NCI-H774 (cell line): Measurements from ENCODE around the gene OR7C1.
"Not testable (repeated sequence)": the region's sequence is repeated elsewhere in the genome, so short reads cannot be mapped to it uniquely, and the experiment has no call there.

Experiments
- DNase-seq: peaks from one replicate; lab custom pipeline; 2025; lab: John Stamatoyannopoulos, UW

Gene OR7C1

GRCh38 chr19:14784730-14785101 lies 50.3 kb downstream of the OR7C1 start:
- not testable (repeated sequence) for DNase-seq

- not testable (repeated sequence) for DNase-seq
Measured at GRCh38 chr19:14783410-14783998, 51.5 kb downstream of the OR7C1 start.

DNA sequence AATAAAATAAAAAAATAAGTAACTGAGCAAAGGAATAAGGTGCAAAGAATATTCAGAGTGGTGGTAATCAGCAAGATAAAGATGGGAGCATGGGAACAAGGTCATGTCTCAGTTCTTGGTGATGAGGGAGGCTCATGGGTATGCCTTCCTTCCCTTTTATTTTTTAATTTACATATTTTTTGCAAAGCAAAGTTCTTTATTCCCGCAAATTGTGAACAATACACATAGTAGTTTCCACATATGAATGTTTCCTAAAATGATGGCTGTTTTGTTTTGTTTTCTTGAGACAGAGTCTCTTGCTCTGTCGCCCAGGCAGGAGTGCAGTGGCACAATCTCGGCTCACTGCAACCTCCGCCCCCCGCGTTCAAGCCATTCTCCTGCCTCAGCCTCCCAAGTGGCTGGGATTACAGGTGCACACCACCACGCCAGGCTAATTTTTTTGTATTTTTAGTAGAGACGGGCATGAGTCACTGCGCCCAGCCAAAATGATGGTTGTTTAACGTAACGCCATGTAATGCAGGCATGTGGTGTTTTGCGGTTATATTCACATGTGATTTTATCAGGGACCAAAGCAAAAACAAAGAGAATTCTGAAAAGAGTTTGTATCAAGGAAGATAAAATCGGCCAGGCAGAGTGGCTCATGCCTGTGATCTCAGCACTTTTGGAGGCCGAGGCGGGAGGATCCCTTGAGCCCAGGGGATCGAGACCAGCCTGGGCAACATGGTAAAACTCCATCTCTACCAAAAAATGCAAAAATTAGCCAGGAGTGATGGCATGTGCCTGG lies 52.2 kb downstream of the OR7C1 start:
- no peak for DNase-seq

DNA sequence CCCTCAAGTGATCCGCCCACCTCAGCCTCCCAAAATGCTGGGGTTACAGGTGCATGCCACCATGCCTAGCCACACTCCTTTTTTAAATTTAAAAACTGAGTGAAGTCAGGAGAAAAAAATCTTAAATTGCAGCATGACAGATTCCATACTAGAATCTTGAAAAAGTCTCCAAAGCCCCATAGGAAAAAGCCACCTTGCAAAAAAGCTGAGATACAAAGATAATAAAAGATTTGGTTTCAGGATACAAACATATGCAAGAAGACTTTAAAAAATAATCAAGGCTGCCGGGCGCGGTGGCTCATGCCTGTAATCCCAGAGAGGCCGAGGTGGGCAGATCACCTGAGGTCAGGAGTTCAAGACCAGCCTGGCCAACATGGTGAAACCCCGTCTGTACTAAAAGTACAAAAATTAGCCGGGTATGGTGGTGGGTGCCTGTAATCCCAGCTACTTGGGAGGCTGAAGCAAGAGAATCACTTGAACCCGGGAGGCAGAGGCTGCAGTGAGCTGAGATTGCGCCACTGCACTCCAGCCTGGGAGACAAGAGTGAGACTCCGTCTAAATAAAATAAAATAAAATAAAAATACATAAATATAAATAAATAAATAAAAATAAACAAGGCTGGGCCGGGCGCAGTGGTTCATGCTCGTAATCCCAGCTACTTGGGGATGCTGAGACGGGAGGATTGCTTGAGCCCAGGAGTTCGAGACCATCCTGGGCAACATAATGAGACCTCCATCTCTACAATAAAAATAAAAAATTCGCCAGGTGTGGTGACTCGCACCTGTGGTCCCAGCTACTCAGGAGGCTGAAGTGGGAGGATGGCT lies 53.1 kb downstream of the OR7C1 start:
- not testable (repeated sequence) for DNase-seq

DNA sequence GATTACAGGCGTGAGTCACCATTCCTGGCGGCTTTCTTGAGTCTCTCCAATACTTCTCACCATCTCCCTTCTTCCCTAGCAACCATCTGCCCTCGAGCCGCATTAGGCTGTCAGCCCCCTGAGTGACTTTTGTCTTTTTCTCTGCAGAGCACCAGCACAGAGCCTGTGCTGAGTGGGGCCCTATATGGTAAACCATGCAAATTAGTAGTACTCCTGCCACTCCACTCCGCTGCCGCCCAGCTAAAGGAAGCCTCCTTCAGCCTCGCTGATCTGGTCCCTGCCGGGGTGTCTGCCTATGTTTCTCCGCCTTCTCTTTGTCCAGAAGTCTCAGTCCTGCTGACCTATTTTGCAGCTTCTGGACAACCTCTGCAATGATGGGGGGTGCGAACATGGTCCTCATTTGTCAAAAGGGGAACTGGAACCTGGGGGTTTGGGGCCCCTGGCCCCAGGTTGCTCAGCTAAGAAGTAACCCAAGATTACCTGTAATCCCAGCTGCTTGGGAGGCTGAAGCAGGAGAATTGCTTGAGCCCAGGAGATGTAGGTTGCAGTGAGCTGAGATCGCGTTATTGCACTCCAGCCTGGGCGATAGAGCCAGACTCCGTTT lies 54.3 kb downstream of the OR7C1 start:
- not testable (repeated sequence) for DNase-seq

- no peak for DNase-seq
Measured at GRCh38 chr19:14779151-14779550, 55.8 kb downstream of the OR7C1 start.

DNA sequence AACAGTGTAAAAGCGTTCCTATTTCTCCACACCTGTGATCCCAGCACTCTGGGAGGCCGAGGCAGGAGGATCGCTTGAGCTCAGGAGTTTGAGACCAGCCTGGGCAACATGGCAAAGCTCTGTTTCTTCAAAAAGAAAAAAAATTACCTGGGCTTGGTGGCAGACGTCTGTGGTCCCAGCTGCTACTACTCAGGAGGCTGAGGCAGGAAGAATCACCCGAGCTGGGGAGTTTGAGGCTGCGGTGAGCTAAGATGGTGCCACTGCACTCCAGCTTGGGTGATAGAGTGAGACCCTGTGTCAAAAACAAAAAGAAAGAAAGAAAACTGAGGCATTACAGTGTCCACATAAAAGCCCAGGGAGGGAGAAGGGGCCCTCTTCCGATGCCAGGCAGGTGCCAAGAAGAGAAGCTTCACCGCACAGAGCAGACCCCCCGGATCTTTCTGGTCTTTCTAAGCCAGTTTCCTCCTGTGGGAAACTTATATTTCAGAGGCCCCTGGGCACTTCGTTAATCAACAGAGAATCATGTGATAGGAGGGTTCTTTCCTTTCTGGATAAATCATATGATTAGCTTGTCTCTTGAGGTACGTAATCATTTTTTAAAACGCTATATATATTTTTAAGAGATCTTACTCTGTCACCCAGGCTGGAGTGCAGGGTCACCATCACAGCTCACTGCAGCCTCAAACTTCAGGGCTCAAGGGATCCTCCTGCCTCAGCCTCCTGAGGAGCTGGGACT lies 56.7 kb downstream of the OR7C1 start, which contains the start of gene ADGRE2:
Gene ADGRE2 (minus strand): TSS at position 451 of the 736 bp plus-strand sequence. CDS start 1,804 bp downstream, outside the sequence.
- not testable (repeated sequence) for DNase-seq

DNA sequence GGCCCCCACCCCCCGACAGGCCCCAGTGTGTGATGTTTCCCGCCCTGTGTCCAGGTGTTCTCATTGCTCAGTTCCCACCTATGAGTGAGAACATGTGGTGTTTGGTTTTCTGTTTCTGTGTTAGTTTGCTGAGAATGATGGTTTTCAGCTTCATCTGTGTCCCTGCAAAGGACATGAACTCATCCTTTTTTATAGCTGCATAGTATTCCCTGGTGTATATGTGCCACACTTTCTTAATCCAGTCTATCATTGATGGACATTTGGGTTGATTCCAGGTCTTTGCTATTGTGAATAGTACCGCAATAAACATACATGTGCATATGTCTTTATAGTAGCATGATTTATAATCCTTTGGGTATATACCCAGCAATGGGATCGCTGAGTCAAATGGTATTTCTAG lies 57.3 kb downstream of the OR7C1 start:
- not testable (repeated sequence) for DNase-seq

GRCh38 chr19:14775869-14776586 lies 59.0 kb downstream of the OR7C1 start:
- no peak for DNase-seq

DNA sequence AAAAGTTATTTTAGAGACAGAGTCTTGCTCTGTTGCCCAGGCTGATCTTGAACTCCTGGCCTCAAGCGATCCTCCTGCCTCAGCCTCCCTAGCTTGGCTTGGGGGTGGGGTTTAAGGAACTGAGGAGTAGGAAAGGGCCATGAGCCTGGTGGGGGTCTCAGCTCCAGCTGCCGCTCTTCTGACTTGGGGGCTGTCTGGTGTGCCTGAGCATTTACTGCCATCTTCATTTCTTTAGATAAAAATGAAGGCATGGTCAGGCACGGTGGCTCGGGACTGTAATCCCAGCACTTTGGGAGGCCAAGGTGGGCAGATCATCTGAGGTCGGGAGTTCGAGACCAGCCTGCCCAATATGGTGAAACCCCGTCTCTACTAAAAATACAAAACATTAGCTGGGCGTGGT lies 59.7 kb downstream of the OR7C1 start:
- DNase-seq: not testable (repeated sequence)

DNA sequence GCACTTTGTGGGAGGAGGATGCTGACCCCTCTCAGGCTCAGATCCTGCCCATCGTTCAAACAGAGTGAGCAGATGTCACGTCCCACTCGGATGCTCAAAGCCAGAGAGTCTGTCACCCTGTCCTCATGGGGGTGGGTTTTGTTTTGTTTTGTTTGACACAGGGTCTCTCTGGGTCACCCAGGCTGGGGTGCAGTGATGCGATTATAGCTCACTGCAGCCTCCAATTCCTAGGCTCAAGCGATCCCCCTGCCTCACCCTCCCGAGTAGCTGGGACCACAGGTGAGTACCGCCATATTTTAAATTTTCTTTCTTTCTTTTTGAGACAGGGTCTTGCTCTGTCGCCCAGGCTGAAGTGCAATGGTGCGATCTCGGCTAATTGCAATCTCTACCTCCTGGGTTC lies 60.6 kb downstream of the OR7C1 start:
- no peak for DNase-seq

GRCh38 chr19:14773722-14774121 lies 61.3 kb downstream of the OR7C1 start:
- DNase-seq: not testable (repeated sequence)

DNA sequence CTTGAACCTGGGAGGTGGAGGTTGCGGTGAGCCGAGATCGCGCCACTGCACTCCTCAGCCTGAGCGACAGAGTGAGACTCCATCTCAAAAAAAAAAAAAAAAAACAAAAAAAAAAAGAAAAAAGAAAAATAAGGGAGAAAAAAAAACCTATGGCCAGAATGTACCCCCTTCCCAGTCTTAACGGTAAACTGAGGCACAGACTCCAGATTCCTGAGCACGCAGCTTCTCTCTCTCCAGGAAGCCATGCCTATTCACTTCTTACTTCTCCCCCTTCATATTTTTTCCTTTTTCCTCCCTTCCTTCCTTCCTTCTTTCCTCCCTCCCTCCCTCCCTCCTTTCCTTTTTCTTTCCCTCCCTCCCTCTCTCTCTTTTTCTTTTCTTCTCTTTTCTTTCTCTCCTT lies 62.0 kb downstream of the OR7C1 start:
- no peak for DNase-seq

DNA sequence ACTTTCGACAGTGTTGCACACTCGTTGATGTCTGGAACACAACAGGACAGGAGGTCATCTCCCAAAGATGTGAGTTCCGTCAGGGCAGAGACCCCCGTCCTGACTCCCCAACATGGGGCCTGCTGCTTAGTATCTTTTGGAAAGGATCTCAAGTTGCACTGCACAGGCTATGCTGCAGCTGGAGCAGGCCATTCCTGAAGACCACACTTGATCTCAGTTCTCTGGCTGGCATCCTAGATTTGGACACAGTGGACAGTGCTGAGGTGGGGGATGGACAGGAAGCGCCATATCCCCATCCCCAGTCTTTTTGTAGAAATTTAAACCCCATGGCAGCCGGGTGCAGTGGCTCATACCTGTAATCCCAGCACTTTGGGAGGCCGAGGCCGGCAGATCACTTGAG lies 62.5 kb downstream of the OR7C1 start:
- no peak for DNase-seq

DNA sequence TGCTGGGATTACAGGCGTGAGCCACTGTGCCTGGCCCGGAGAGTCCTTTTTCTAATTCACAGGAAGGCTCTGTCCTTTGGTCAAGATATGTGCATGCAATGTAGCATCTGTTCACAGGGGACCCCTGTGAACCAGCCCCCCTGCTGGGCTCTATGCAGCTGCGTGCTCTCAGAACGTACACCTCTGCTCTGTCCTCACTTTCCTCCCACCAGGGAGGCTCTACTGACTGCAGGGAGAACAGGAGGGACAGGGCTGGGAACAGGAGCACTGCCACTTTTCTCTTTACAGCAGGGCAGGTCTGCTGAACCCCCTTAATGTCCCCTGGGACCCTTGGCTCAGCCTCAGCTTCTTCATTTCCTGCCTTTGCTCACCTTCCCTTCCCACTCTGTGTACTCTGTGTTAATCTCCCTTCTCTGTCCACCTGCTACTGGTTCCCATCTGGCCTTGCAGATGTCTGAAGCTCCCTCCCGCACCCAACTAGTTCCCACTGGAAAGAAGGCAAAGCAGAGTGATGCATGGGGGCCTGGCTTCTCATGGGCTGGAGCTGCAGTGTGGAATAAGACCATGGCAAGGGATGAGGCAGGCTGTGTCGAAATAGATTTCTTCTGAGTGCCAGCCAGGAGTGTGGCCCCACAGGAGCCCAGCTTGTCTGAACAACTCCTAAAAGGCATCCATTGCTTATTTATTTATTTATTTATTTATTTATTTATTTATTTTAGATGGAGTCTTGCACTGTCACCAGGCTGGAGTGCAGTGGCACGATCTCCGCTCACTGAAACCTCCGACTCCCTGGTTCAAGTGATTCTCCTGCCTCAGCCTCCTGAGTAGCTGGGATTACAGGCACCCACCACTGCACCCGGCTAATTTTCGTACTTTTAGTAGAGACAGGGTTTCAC lies 63.8 kb downstream of the OR7C1 start:
- DNase-seq: no peak

DNA sequence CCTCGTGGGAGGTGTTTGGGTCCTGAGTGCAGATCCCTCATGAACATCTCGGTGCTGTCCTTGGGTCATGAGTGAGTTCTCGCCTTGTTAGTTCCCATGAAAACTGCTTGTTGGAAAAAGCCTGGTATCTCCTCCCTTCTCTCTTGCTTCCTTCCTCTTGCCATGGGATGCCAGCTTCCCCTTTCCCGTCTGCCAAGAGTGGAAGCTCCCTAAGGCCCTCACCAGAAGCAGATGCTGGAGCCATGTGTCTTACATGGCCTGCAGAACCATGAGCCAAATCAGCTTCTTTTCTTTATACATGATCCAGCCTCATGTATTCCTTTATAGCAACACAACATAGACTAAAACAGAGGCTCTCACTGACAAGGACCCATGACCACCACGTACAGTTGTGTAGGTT lies 64.8 kb downstream of the OR7C1 start:
- no peak for DNase-seq

GRCh38 chr19:14769201-14769600 lies 65.8 kb downstream of the OR7C1 start:
- DNase-seq: no peak

DNA sequence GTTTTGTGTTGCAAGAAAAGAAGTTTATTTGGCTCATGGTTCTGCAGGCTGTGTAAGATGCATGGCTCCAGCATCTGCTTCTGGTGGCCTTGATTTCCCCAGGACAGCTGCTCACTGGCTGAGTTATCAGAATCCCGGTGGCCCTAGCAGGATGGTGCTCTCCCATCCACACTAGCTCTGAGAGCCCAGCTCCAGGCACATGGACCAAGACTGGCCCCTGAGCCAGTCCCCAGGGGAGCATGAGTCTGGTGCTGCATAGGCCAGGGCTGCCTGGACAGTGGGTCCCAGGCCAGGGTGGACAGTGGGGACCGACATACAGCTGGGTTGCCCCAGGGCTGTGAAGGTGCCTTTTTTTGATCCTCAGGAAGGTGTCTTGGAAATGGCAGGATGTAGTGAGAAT lies 67.0 kb downstream of the OR7C1 start:
- DNase-seq: no peak

DNA sequence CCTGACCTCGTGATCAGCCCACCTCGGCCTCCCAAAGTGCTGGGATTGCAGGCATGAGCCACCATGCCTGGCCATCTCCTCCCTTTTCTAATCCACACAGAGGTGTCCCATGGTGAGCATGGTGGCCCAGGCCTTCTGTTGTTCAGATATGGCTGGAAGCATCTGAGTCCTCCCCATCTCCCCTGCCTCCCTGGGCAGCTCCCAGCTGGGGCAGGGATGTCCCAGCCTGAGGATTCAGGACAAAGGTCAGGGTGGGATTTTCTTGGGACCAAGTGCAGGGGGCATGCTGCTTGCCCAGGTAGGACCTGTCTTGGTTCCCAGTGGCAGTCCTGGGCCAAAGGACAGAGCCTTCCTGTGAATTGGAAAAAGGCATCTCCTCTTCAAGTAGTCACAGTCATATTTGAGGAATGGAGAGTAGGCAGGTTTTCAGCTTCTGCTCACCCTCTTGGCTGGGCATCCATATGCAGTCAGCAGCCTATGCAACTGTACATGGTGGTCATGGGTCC lies 67.5 kb downstream of the OR7C1 start:
- no peak for DNase-seq

- DNase-seq: not testable (repeated sequence)
Measured at GRCh38 chr19:14765841-14766240, 69.1 kb downstream of the OR7C1 start.
